ENCODE data around the gene CLK2. TPM values are rescaled to one million over a fixed set of nuclear protein-coding genes. Genes with fewer than 3 reads are reported as not detected.
"Not testable (repeated sequence)": the region's sequence is repeated elsewhere in the genome, so short reads cannot be mapped to it uniquely, and the experiment has no call there.

CLK2 gene
- total RNA-seq, 2 donors from 2014 or later, result 77.1 to 117 TPM

GRCh38 chr1:155232001-155232978 lies 41.0 kb downstream of the CLK2 start:
- H3K27me3 Mint-ChIP-seq; H3K4me3 Mint-ChIP-seq; DNase-seq (ENCODE audit: low spot score); H3K36me3 Mint-ChIP-seq; H3K27ac Mint-ChIP-seq; H3K9me3 Mint-ChIP-seq; ATAC-seq: not testable (repeated sequence)
- H3K4me1 Mint-ChIP-seq (ENCODE audit: low read depth in 2 of 2), result peaks cover 19 to 23% of the 10 kb centered on the region in 2 donors

- not testable (repeated sequence) for H3K36me3 Mint-ChIP-seq; H3K27me3 Mint-ChIP-seq; DNase-seq (ENCODE audit: low spot score); H3K4me3 Mint-ChIP-seq; H3K9me3 Mint-ChIP-seq; ATAC-seq
- peaks cover 20 to 28% of the 10 kb centered on the region in 2 donors for H3K4me1 Mint-ChIP-seq (ENCODE audit: low read depth in 2 of 2)
- peak overlapping the region in 1 of 2 donors; percentile 20 for H3K27ac Mint-ChIP-seq
Measured at GRCh38 chr1:155231302-155231701, 42.0 kb downstream of the CLK2 start.

GRCh38 chr1:155228096-155228427 lies 45.2 kb downstream of the CLK2 start:
- no peaks in the 10 kb centered on the region for H3K9me3 Mint-ChIP-seq
- peaks cover 23 to 27% of the 10 kb centered on the region in 2 donors for H3K4me1 Mint-ChIP-seq (ENCODE audit: low read depth in 2 of 2)
- peak overlapping the region; percentile 91 to 94 for H3K27ac Mint-ChIP-seq
- ATAC-seq, result no peak
- peak overlapping the region; percentile 98 for H3K4me3 Mint-ChIP-seq
- H3K27me3 Mint-ChIP-seq, result no peaks in the 10 kb centered on the region
- no peaks in the 10 kb centered on the region for H3K36me3 Mint-ChIP-seq
- DNase-seq (ENCODE audit: low spot score), result no peak

- Mint-ChIP-seq H3K27me3 (no peaks in the 10 kb centered on the region), H3K4me1 (ENCODE audit: low read depth in 2 of 2) (peaks cover 23 to 27% of the 10 kb centered on the region in 2 donors), H3K4me3 (peak overlapping the region; percentile 98), H3K9me3 (no peaks in the 10 kb centered on the region), H3K36me3 (no peaks in the 10 kb centered on the region), H3K27ac (peak overlapping the region; percentile 91 to 94)
- ATAC-seq, result peak; percentile 98 to 99
- DNase-seq (ENCODE audit: low spot score), result peak; percentile 99
Measured at GRCh38 chr1:155227261-155228095, 45.8 kb downstream of the CLK2 start.

- no peaks in the 10 kb centered on the region for H3K9me3 Mint-ChIP-seq
- H3K4me3 Mint-ChIP-seq, result peak overlapping the region; percentile 98
- peak; percentile 45 to 52 for ATAC-seq
- H3K27me3 Mint-ChIP-seq, result no peaks in the 10 kb centered on the region
- peak overlapping the region; percentile 91 to 94 for H3K27ac Mint-ChIP-seq
- DNase-seq (ENCODE audit: low spot score), result no peak
- H3K36me3 Mint-ChIP-seq, result no peaks in the 10 kb centered on the region
- H3K4me1 Mint-ChIP-seq (ENCODE audit: low read depth in 2 of 2), result peaks cover 23 to 27% of the 10 kb centered on the region in 2 donors
Measured at GRCh38 chr1:155226910-155227260, 46.4 kb downstream of the CLK2 start.

GRCh38 chr1:155226188-155226909 lies 47.0 kb downstream of the CLK2 start:
- ATAC-seq (peak; percentile 56 to 61), DNase-seq (ENCODE audit: low spot score) (peak; percentile 75)
- peak overlapping the region; percentile 98 for H3K4me3 Mint-ChIP-seq
- H3K4me1 Mint-ChIP-seq (ENCODE audit: low read depth in 2 of 2), result peaks cover 23 to 27% of the 10 kb centered on the region in 2 donors
- no peaks in the 10 kb centered on the region for H3K9me3 Mint-ChIP-seq
- no peaks in the 10 kb centered on the region for H3K36me3 Mint-ChIP-seq
- peak overlapping the region; percentile 91 to 94 for H3K27ac Mint-ChIP-seq
- no peaks in the 10 kb centered on the region for H3K27me3 Mint-ChIP-seq

- not testable (repeated sequence) for H3K36me3 Mint-ChIP-seq; H3K9me3 Mint-ChIP-seq; H3K27me3 Mint-ChIP-seq; DNase-seq (ENCODE audit: low spot score); ATAC-seq
- H3K27ac Mint-ChIP-seq, result peak overlapping the region in 1 of 2 donors; percentile 94
- H3K4me3 Mint-ChIP-seq, result peak overlapping the region; percentile 98
- H3K4me1 Mint-ChIP-seq (ENCODE audit: low read depth in 2 of 2), result peaks cover 26 to 27% of the 10 kb centered on the region in 2 donors
Measured at GRCh38 chr1:155225404-155225759, 47.9 kb downstream of the CLK2 start.

- ATAC-seq (no peak), DNase-seq (ENCODE audit: low spot score) (no peak)
- Mint-ChIP-seq H3K9me3 (peaks cover 2% of the 10 kb centered on the region), H3K4me1 (ENCODE audit: low read depth in 2 of 2) (peaks cover 37 to 40% of the 10 kb centered on the region in 2 donors), H3K4me3 (no peak overlapping the region), H3K27me3 (no peaks in the 10 kb centered on the region), H3K27ac (no peak overlapping the region), H3K36me3 (no peaks in the 10 kb centered on the region)
Measured at GRCh38 chr1:155223047-155223446, 50.3 kb downstream of the CLK2 start.

GRCh38 chr1:155220211-155220965 lies 52.9 kb downstream of the CLK2 start:
- not testable (repeated sequence) for H3K4me3 Mint-ChIP-seq; H3K9me3 Mint-ChIP-seq; ATAC-seq; H3K36me3 Mint-ChIP-seq; DNase-seq (ENCODE audit: low spot score); H3K27me3 Mint-ChIP-seq
- H3K27ac Mint-ChIP-seq, result peak overlapping the region; percentile 87 to 91
- H3K4me1 Mint-ChIP-seq (ENCODE audit: low read depth in 2 of 2), result peaks cover 19 to 22% of the 10 kb centered on the region in 2 donors

- Mint-ChIP-seq H3K4me3 (peak overlapping the region; percentile 69), H3K9me3 (peaks cover 2% of the 10 kb centered on the region), H3K36me3 (no peaks in the 10 kb centered on the region), H3K27ac (peak overlapping the region; percentile 87 to 91), H3K4me1 (ENCODE audit: low read depth in 2 of 2) (peaks cover 19 to 22% of the 10 kb centered on the region in 2 donors), H3K27me3 (no peaks in the 10 kb centered on the region)
- DNase-seq (ENCODE audit: low spot score) (no peak), ATAC-seq (peak; percentile 69 to 79)
Measured at GRCh38 chr1:155219592-155220031, 53.7 kb downstream of the CLK2 start.

GRCh38 chr1:155218854-155219591 lies 54.3 kb downstream of the CLK2 start:
- Mint-ChIP-seq H3K9me3 (peaks cover 2% of the 10 kb centered on the region), H3K27me3 (no peaks in the 10 kb centered on the region), H3K27ac (peak overlapping the region; percentile 87 to 91), H3K36me3 (no peaks in the 10 kb centered on the region), H3K4me1 (ENCODE audit: low read depth in 2 of 2) (peaks cover 16 to 22% of the 10 kb centered on the region in 2 donors), H3K4me3 (peak overlapping the region; percentile 69)
- DNase-seq (ENCODE audit: low spot score) (no peak), ATAC-seq (peak in 1 of 2 donors; percentile 52)

GRCh38 chr1:155214702-155215101 lies 58.6 kb downstream of the CLK2 start:
- not testable (repeated sequence) for H3K4me3 Mint-ChIP-seq; ATAC-seq; H3K27ac Mint-ChIP-seq; H3K27me3 Mint-ChIP-seq; H3K9me3 Mint-ChIP-seq; H3K36me3 Mint-ChIP-seq; DNase-seq (ENCODE audit: low spot score)
- peaks cover 16 to 20% of the 10 kb centered on the region in 2 donors for H3K4me1 Mint-ChIP-seq (ENCODE audit: low read depth in 2 of 2)

Data from natural killer cell treated with Interleukin-12 subunit alpha and Interleukin-12 subunit beta and Interleukin-15 and Interleukin-18, amount 100 ng/mL, for 72 hours (primary cell).